Mononuclear cell (primary cell): ENCODE measurements around the gene CCDC59. TPM values are rescaled to one million over a fixed set of nuclear protein-coding genes. Genes with fewer than 3 reads are reported as not detected.
A peak's percentile ranks its signal among the peaks of the same experiment; 100 is the strongest.
"Not testable (repeated sequence)": the region's sequence is repeated elsewhere in the genome, so short reads cannot be mapped to it uniquely, and the experiment has no call there.

ENCODE experiments used
- H3K27me3 ChIP-seq: 2 replicates; pipeline ENCODE4 v1.6.0; 2011; ENCODE audit warnings: low read length, control low read depth; ENCODE audit not compliant: insufficient read depth
- H3K4me1 ChIP-seq: 2 replicates; pipeline ENCODE4 v1.5.1; 2011; ENCODE audit warnings: mild to moderate bottlenecking, low read length, control low read depth; ENCODE audit not compliant: insufficient read depth
- H3K4me3 ChIP-seq: 2 replicates; pipeline ENCODE4 v1.5.1; 2011; ENCODE audit warnings: mild to moderate bottlenecking, low read length, moderate library complexity
- H3K9me3 ChIP-seq: 2 replicates; pipeline ENCODE4 v1.5.1; 2011; ENCODE audit warnings: low read depth, mild to moderate bottlenecking, control low read depth, low read length
- total RNA-seq: library from RNA; depleted of rRNA; stranded (reverse); fragments of >200 nt; gene quantifications from one replicate; pipeline ENCODE4 v1.2.3, GENCODE V29; 2012

The CCDC59 gene, protein sequence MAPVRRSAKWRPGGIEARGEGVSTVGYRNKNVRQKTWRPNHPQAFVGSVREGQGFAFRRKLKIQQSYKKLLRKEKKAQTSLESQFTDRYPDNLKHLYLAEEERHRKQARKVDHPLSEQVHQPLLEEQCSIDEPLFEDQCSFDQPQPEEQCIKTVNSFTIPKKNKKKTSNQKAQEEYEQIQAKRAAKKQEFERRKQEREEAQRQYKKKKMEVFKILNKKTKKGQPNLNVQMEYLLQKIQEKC
- total RNA-seq: 232 TPM

- Histone ChIP-seq H3K4me1 (peaks cover 26% of the 10 kb centered on the region), H3K27me3 (no peaks in the 10 kb centered on the region), H3K9me3 (no peaks in the 10 kb centered on the region), H3K4me3 (peak within 1 kb of the TSS; percentile 97)
Measured at GRCh38 chr12:82358200-82359114, at the start of gene CCDC59, which contains the start of gene METTL25. TSS of gene CCDC59 (minus strand) at chr12:82358387. CDS start at chr12:82358376, 11 bp downstream. TSS of gene METTL25 (plus strand) at chr12:82358529. CDS start at chr12:82358566, 37 bp downstream.

DNA sequence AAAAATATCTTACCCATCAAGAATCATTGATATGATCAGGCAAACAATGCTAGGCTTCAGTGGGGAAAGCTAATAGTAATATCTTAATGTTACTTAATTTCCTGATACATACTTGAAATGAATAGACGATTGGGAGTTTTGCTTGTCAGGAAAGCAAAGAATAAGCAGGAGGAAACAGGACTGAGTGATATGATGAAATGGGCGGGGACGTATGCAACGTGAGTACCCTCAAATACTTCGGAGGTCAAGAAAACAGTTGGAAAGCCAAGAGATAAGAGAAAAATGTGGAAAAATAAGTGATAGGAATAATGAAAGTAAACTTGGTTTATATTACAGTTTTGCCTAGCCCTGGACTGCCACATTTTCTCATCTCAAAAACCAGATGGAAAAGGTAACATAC lies 49.3 kb upstream of the CCDC59 start:
- no peaks in the 10 kb centered on the region for H3K9me3 ChIP-seq
- no peak overlapping the region for H3K4me3 ChIP-seq
- H3K27me3 ChIP-seq: no peaks in the 10 kb centered on the region
- H3K4me1 ChIP-seq: no peaks in the 10 kb centered on the region

DNA sequence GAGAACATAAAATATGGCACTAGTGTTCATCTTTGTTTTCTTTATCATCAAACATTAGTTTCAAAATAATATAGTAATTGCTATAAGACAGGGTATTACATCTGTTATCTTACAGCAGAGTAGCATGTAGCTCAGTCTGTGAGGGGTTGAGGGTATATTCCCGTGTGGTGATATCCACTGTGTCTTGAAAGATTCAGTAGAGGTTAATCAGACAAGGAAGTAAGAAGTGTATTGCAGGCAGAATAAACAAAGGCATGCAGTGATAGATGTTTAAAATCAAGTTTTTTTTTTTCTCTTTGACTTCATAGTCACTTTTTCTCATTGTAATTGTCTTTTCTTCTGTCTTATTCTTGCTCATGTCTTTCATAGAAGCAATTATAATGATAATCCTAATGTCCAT lies 48.5 kb upstream of the CCDC59 start:
- Histone ChIP-seq H3K4me3 (no peak overlapping the region), H3K27me3 (no peaks in the 10 kb centered on the region), H3K4me1 (no peaks in the 10 kb centered on the region), H3K9me3 (no peaks in the 10 kb centered on the region)

DNA sequence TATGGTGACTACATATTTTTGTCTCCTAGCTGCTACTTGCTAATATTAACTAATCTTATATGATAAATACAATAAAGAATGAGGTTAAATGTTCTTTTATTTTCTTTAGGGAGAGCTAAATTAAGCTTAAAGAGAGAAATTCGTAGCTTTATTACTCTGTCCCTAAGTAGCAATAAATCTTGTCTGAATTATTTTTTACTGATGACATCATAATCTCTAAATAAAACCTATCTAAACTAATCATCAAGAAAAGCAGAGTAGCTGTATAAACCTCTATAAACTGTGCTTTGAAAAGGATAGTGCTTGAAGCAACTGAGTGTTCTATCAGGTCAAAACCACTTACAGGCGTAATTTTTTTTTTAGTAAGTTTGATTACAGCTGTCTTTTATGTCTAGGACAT lies 42.6 kb upstream of the CCDC59 start:
- H3K4me3 ChIP-seq: no peak overlapping the region
- H3K4me1 ChIP-seq: no peaks in the 10 kb centered on the region
- no peaks in the 10 kb centered on the region for H3K27me3 ChIP-seq
- no peaks in the 10 kb centered on the region for H3K9me3 ChIP-seq

GRCh38 chr12:82398879-82399278 lies 40.7 kb upstream of the CCDC59 start:
- Histone ChIP-seq H3K27me3 (no peaks in the 10 kb centered on the region), H3K4me1 (no peaks in the 10 kb centered on the region), H3K4me3 (no peak overlapping the region), H3K9me3 (no peaks in the 10 kb centered on the region)

DNA sequence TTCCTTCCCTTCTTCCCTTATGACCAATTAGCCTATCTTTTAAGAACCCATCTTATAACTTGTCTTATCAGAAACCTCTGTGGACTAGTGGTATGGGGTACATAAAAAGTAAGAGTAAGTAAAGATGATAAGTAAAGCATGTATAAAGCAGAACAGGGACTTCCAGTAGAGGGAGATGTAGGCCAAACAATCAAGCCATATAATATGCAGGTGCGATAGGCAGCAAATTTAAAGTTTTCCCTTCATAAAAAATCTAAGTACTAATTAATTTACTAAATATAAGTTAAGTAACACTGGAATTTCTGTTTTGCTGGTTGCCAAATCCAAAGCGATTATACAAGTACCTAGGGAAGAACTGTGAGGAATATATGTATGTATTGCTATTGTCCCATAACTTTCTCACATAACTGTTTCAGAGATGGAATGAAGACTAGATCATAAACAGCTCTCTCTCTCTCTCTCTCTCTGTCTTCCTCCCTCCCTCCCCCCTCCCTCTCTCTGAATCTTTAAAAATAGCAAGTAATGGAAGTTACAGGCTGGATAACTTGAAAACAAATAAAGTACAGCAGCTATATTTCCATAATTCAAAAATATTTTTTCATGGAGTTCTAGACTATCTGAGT lies 25.9 kb upstream of the CCDC59 start:
- Histone ChIP-seq H3K4me3 (no peak overlapping the region), H3K27me3 (no peaks in the 10 kb centered on the region), H3K4me1 (no peaks in the 10 kb centered on the region), H3K9me3 (no peaks in the 10 kb centered on the region)

DNA sequence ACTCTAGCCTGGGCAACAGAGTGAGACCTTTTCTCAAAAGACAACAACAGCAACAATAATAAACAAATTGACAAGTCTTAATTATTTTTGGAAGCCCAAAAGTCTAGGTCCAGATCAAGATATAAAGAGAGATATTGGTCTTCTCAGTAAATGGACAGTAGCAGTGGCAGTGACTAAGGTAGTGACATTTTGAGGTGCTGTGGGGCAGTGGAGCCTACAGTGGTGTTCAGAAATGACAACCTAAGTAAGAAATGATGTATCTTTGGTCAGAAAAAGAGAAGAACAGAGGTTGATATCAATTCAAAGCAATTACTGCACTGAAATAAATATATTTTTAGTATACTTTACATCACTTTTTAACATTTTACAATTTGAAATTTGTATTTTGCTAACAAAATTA lies 20.8 kb upstream of the CCDC59 start:
- no peaks in the 10 kb centered on the region for H3K9me3 ChIP-seq
- no peaks in the 10 kb centered on the region for H3K4me1 ChIP-seq
- H3K4me3 ChIP-seq: no peak overlapping the region
- H3K27me3 ChIP-seq: no peaks in the 10 kb centered on the region

GRCh38 chr12:82375201-82375600 lies 17.0 kb upstream of the CCDC59 start:
- no peak overlapping the region for H3K4me3 ChIP-seq
- no peaks in the 10 kb centered on the region for H3K4me1 ChIP-seq
- H3K9me3 ChIP-seq: no peaks in the 10 kb centered on the region
- H3K27me3 ChIP-seq: no peaks in the 10 kb centered on the region

DNA sequence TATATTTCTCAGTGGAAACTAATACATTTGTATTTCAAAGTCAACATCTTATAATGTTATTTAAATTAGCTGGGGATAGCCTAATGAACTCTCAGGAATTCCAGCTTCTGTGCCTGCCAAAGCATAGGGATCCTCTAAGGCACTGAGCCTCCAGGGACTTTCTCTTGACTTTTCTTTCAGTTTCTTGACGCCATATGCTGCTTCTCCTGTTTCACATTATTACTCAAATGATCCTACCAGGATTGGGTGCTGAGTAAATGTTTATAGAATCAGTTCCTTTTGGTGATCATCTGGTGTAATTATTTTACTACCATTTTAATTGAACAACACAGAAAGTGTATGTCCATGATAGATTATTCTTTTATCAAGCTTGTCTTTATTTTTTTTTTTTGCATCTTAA lies 8.0 kb upstream of the CCDC59 start:
- Histone ChIP-seq H3K27me3 (no peaks in the 10 kb centered on the region), H3K4me3 (no peak overlapping the region), H3K9me3 (no peaks in the 10 kb centered on the region), H3K4me1 (no peaks in the 10 kb centered on the region)

DNA sequence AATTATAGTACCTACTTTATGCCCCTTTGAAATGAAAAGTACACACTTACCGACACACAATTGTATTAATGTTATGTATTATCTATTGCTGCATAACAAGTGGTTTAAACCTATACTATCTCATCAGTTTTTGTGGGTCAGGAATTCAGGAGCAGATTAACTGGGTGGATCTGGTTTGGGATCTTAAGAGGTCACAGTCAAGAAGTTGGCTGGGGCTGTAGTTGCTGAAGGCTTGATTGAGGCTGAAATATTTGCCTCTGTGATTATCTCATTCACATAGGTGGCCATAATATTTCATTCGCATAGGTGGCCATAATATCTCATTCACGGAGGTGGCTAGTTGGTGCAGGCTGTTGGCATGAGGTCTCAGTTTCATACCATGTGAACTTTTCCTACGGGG lies 5.8 kb upstream of the CCDC59 start:
- peaks cover 7% of the 10 kb centered on the region for H3K4me1 ChIP-seq
- no peaks in the 10 kb centered on the region for H3K27me3 ChIP-seq
- no peak overlapping the region for H3K4me3 ChIP-seq
- no peaks in the 10 kb centered on the region for H3K9me3 ChIP-seq

DNA sequence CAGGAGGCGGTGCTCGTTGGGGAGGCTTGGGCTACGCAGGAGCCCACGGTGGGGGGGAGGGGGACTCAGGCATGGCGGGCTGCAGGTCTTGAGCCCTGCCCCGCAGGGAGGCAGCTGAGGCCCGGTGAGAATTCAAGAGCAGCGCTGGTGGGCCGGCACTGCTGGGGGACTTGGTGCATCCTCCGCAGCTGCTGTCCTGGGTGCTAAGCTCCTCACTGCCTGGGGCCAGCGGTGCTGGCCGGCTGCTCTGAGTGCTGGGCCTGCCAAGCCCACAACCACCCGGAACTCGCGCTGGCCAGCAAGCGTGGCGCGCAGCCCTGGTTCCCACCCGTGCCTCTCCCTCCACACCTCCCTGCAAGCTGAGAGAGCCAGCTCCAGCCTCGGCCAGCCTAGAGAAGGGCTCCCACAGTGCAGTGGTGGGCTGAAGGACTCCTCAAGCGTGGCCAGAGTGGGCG lies 3.3 kb upstream of the CCDC59 start:
- H3K27me3 ChIP-seq: no peaks in the 10 kb centered on the region

GRCh38 chr12:82360834-82361233 lies 2.6 kb upstream of the CCDC59 start:
- H3K4me3 ChIP-seq, H3K27me3 ChIP-seq, H3K9me3 ChIP-seq: not testable (repeated sequence)
- peaks cover 26% of the 10 kb centered on the region for H3K4me1 ChIP-seq

More for the DNA sequence above, 3.3 kb upstream of the CCDC59 start:
- Histone ChIP-seq H3K4me3 (no peak overlapping the region), H3K4me1 (peaks cover 21% of the 10 kb centered on the region), H3K9me3 (no peaks in the 10 kb centered on the region)

DNA sequence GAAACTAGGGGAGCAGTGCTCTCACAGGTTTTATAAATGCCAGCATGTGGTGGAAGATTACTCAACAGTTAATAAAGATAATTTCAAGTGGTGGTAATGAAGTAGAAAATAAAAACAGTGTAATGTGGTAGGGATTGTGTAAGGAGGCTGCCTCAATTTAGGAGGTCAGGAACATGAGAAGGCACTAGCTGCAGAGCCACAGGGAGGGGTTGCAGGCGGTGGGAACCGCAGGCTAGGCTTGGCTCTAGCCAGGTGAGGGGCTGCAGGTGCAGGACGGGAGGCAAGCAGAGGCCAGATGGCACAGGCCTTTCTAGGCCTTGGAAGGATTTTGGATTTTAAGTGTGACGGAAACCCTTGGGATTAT lies 910 bp upstream of the CCDC59 start:
- Histone ChIP-seq H3K9me3 (no peaks in the 10 kb centered on the region), H3K27me3 (no peaks in the 10 kb centered on the region), H3K4me1 (peaks cover 26% of the 10 kb centered on the region), H3K4me3 (peak overlapping the region; percentile 97)

- no peaks in the 10 kb centered on the region for H3K27me3 ChIP-seq
- H3K4me3 ChIP-seq: peak overlapping the region; percentile 97
- peaks cover 26% of the 10 kb centered on the region for H3K4me1 ChIP-seq
- no peaks in the 10 kb centered on the region for H3K9me3 ChIP-seq
Measured at GRCh38 chr12:82357845-82358199, 365 bp downstream of the CCDC59 start.

DNA sequence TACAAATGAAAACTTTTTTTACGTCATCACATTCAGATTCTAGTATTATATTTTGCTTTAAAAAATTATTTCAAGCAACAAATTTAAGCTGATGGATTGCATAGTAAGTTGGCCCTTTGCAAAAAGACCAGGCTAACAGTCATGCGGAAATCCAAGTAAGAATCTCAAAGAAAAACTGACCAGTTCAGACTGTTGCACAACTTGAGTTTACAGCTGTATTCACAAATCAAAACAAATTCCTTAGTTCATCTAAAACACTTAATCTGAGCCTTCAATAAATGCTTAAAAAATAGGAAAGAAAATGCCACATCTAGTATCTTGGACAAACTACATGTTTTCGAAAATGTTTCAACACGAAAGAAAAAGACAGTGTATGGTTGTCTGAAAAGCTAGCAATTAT lies 847 bp downstream of the CCDC59 start:
- H3K4me3 ChIP-seq: peak overlapping the region; percentile 97
- H3K4me1 ChIP-seq: peaks cover 26% of the 10 kb centered on the region
- no peaks in the 10 kb centered on the region for H3K9me3 ChIP-seq
- H3K27me3 ChIP-seq: no peaks in the 10 kb centered on the region
